HG03565 (cell line): ENCODE data around the gene NDUFA8.

Experiments
- ATAC-seq: cut with Tn5 transposase; IDR thresholded peaks from one replicate; pipeline ENCODE4 v1.9.1; 2021; ENCODE audit warnings: mild to moderate bottlenecking, moderate library complexity; ENCODE audit not compliant: unreplicated experiment

Gene NDUFA8

DNA sequence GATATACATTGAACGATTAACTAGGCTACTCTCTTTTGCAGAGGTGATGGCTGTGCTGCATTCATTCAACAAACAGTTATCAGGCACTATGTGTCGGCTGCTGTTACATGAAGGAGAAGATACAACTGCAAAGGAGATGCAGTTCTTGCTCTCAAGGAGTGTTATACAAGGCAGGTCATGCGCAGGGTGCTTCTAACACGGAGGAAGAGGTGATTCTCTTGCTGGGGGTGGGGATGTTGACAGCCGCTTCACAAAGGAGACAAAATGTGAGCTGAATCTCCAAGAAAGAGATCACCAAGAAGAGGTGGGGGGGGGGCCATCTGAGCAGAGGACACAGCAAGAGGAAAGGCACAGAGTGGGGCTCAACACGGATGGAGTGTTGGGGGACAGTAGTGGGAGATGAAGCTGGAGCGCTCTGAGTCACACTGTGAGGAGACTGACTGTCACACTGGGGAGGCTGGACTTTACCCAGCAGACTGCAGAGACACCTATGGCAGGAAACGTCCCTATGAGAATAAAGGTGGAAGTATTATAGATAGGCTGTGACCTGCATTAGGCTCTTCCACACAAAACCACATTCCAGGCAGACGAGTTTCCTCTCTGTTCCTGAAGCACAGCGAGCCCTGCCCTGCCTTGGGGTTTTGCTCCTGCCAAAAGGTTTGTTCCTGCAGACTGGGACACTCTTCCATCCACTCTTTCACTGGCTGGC is 20.9 kb downstream of the NDUFA8 start:
- no peak for ATAC-seq

DNA sequence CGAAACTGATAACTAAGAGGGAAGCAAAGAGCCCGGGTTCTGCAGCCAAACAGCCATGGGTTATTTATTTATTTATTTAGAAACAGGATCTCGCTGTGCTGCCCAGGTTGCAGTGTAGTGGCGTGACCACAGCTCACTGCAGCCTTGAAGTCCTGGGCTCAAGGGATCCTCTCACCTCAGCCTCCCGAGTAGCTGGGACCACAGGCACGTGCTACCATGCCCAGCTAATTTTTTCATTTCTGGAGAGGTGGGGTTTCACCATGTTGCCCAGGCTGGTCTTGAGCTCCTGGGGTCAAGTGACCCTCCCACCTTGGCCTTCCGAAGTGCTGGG is 24.1 kb downstream of the NDUFA8 start:
- ATAC-seq, result no peak

DNA sequence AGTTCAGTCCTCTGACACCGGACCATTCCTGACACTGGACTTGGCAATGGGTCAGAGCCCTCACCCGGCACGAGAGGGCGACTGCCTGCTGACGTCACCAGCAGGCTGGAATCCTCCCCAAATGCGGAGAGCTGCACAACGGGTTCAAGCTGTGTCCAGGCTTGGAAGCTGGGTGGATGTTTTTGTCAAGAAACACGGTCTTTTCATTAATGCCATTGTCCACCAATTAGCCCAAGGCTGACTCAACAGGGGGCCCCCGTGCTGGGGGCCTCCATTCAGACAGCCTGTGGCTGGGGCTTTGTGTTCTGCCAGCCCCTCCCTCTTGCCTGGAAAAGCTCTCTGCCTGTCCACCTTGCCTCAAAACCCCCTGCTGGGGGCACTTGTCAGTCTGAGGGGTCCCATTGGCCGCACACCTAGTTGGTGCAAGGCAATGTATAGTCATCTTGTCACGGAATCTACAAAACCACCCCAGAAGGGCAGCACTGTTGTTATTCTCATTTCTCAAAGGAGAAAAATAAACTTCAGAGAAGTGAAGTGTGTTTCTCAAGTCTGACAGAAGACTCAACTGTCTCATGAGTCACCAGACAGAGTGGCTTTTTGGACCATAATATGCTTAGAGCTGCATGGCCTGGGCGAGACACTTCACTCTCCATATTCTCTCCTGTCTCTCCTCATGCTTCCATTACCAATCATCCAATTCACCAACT is 24.6 kb downstream of the NDUFA8 start:
- no peak for ATAC-seq

DNA sequence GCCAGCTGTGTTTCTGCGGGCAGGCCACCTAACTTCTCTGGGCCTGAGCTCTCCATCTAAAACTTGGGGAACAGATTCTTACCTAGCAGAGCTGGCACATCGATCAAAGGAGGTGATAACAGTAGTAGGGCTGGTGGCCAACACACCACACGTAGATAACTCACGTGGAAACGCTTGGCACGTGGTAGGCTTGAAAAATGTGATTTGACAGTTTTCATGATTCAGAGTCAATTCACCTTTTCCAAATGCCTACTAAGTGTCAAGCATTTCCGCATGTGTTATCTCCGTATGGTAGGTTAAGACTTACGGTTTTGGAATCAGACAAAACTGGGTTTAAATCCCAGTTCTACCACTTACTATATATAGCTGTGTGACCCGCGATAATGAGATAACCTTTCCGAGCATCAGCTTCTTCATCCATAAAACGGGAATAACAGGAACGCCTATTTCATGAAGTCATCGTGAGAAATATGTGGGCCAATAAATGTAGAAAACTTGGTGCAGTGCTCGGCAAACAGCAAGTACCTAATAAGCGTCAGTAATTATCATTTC is 25.5 kb downstream of the NDUFA8 start:
- no peak for ATAC-seq

- ATAC-seq, result no peak
Observed at GRCh38 chr9:122133263-122133983, 26.2 kb downstream of the NDUFA8 start.

GRCh38 chr9:122132539-122132938 is 27.0 kb downstream of the NDUFA8 start:
- no peak for ATAC-seq

- ATAC-seq, result no peak
Observed at GRCh38 chr9:122131401-122132001, 28.1 kb downstream of the NDUFA8 start.

DNA sequence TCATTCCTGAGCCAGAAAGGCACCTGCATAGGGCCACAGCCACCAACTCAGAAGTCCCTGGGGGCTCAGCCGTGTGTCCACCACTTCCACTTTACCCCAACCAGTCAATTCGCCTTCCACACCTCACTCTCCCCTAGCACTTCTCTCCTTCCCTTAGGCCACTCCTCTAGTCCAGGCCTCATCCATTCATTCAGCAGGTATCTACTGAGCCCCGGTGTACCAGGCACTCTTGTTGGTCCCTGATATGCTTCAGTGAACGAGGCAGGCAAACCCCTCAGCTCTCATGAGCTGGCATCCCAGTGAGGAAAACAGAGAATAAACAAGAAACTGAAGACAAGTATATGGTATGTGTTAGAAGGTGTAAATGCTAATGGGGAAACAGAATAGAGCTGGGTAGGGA is 28.7 kb downstream of the NDUFA8 start:
- ATAC-seq, result no peak

DNA sequence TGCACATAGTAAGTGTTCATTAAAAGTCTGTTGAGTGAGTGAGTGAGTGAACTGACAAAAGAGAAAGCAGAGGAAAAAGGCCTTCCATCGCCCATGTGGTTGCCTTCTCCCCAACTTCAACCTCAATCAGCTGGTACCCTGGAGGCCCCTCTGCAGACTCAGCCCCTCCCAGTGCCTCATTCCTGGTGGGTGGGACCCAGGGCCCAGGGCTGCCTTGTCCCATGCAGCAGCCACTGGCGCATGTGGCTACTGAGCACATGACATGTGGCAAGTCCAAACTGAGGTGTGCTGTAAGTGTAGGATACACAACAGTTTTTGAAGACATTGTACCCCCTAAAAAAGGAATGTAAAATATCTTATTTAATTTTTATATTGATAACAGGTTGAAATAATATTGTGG is 29.6 kb downstream of the NDUFA8 start:
- ATAC-seq, result no peak

DNA sequence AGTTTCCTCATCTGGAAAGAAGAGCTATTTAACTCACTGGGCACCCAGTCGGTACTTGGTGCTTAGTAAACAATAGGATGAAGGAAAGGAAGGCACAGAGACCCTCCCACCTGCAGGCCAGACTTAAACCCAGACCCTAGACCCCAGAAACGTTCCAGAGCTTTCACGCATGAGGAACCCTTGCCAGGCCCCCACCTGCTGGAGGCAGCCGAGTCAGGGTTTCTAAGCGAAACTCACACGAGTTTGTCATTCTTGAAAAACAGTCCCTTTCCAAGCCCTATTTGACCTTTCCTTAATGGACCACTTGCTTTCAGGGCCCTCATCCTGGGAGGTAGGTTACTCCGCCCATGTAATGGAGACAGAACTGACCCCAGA is 30.6 kb downstream of the NDUFA8 start:
- ATAC-seq, result no peak

DNA sequence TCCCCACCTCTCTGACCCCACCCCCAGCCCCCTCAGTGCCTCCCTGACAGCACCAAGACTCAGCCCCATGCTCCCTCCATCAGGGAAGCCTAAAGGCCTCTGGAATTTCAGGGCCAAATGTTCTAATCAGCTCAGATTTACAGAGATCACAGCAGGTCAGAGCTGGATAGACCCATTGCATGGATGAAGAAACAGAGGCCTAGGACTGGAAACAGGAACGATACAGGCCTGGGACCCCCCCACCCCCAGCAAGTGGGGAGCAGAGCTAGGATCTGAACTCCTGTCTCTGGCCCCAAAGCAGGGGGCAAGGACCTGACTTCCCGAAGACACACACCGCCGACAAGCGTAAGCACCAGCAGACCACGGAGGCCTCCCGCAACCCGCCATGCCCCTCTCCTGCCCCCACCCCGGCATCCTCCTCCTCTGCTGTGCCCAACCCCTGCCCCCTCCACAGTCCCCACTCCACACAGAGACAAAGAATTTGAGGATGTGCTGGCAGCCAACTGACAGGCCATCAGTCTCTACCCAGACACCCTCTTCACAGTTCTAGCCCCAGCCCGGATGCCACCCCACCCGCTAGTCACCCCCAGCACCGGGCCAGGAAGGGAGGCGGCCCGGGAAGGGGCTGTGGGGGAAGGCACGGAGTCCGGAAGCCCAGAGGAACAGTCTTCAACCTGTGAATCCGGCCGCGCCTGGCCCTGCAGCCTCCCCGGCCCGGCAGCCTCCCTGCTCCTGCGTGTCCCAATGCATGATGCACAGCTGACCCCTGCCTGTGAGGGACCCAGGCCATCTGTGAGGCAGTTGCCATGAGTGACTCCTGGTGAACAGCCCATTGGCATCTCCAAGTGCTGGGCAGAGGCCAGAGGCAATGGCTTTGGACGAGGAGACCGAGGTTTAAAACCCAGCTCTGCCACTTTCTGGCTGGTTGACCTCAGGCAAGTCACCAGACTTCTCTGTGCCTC is 31.3 kb downstream of the NDUFA8 start:
- ATAC-seq, result no peak

GRCh38 chr9:122127396-122127798 is 32.2 kb downstream of the NDUFA8 start:
- no peak for ATAC-seq

GRCh38 chr9:122126331-122127261 is 33.0 kb downstream of the NDUFA8 start:
- ATAC-seq, result no peak

- ATAC-seq, result no peak
Observed at GRCh38 chr9:122125509-122126330, 33.9 kb downstream of the NDUFA8 start.

DNA sequence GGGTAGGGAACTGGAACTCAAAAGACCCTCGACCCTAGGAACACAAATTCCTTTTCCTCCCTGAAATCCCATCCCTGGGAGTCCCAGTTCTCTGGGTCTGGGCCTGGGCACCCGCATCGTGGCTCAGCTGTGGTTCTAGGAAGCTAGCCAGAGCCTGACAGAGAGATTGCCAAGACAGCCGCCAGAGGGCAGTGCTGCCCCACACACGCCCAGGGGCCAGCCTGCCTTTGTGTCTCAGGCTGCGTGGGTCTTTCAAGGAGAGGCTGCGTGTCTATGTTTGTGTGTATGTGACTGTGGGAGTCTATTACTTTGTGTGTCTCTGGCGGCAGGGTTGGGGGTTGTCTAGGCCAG is 34.4 kb downstream of the NDUFA8 start:
- peak; percentile 55 for ATAC-seq

DNA sequence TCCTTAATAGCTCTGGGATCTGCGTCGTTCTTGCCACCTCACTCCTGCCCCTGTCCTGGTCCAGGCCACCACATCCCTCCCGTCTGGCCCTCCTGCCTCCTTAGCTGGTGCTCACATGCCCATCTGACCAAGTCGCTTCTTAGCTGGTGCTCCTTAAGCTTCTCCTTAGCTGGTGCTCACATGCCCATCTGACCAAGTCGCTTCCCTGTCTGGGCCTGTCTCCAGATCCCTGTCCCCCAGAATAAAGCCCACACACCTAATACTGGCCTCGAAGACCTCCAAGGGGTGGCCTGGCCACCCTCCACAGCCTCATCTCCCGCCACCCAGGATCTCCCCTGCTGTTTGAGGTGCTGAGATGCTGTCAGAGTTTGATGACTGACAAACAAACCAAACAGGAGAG is 35.1 kb downstream of the NDUFA8 start:
- ATAC-seq, result no peak

DNA sequence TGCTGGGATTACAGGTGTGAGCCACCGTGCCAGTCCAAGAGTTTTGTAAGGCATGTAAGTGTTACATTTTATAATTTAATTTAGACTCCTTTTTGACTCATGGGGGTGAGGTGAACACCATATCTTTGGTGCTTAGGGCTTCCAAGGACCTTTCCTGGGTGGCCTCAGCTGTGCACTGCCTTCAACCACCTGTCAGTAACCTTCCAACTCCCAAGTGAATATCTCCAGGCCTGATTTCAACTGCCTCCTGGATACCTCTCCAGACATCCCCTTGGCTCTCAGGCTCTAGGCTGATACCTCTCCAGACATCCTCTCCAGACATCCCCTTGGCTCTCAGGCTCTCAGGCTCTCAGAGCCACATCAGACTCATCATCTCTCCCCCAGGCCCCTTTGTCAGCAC is 35.5 kb downstream of the NDUFA8 start:
- no peak for ATAC-seq

DNA sequence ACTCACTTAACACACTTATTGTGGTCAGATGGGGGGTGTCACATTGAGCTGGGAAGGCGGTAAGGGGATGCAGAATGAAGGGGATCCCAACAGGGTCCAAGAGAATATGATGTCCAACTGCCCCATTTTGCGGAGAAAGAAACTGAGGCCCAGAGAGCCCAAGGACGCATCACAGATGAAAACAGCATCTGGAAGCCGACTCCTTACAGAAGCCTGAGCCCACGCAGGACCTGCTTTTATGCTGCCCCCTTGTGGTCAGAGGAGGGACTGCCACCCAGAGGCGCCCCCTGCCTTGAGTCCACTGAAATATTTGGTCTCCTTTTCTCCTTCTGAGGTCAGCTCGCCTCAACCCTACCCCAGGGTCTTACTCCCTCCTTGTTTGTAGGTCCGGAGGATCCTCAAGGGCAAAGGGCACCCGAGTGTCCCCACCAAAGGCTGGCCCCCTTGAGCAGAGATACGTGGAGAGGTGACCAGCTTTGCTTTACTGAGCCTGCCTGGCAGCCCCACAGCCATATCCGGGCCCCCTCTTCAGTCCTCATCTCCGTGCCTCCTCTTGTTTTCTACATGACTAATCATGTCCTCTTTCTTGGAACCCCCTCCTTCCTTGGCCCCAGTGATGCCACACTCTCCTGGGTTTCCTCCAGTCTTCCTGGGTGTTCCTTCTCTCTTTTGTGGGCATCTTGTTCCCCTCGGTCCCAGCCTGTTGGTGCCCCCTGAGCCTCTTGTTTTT is 36.5 kb downstream of the NDUFA8 start:
- ATAC-seq, result no peak
